ENCODE measurements around the gene WDFY4.

GRCh38 chr10:48683424-48683823, 1.2 kb upstream of the WDFY4 start:
- TF ChIP-seq CTCF (conservative IDR thresholded peaks at IDR 0.05 in 1 of 2, IDR thresholded peaks at IDR 0.05 in 1 of 2; ENCODE audit: extremely low read depth in 1 of 2, insufficient read depth in 1 of 2, low read depth in 1 of 2, low read length in 2 of 2) (no peak), EZH2 (IDR thresholded peaks at IDR 0.05; ENCODE audit: borderline replicate concordance, low read length) (no peak)

All from mammary epithelial cell (primary cell).